T47D (cell line): Measurements from ENCODE around the gene SLC17A5.
"Not testable (repeated sequence)": the region's sequence is repeated elsewhere in the genome, so short reads cannot be mapped to it uniquely, and the experiment has no call there.

ENCODE experiments used
- DNase-seq, 2 experiments: peaks; one replicate each; pipeline versions ENCODE4 v3.0.0 to v3.0.0-alpha.2; 2011 to 2012; ENCODE audit warnings: low read depth in 1 of 2, low spot score in 1 of 2
- JUND ChIP-seq: IDR thresholded peaks from 2 replicates; pipeline ENCODE4 v1.6.1; 2012; ENCODE audit warnings: low read depth
- in situ Hi-C: cut with HindIII; loops from 2 replicates; pipeline ENCODE4 v1.10.0; 2016; ENCODE audit warnings: low sequenced_read_pairs, low pct_unique_long_range_greater_than_20kb

Gene SLC17A5

DNA sequence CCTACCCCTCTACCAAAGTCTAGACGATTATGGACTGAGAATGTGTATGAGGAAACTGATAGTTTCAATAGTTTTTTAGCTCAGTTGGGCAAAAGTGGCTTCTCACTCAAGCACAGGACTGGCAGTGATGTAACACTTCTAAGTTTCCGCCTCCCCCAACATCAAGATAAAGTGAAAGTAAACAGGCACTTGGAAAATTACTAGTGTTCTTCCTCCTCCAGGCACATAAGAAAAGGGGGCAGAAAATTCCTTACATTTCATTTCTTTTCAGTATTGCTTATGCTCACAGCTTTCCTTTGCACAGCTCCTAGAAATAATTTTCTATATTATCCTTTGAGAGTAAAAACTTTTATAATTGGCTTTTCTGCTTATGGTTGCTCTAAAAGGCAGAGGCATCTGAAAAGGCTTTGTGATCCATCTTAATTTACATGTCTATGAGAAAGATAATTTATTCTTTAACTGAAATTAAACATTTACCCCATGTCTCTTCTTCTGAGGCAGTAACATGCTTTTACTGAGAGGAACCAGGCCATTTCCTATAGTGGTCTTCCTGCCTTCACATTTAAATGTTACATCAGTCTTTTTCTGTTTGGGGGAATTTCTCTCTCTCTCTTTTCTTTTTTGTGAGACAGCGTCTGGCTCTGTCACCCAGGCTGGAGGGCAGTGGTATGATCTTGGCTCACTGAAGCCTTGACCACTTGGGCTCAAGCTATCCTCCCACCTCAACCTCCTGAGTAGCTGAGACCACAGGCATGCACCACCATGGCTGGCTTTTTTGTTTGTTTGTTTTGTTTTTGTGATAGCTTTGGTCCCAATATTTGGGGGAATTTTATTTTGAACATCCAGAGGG is 68.0 kb downstream of the SLC17A5 start:
- in situ Hi-C loops: no loop called here
- no peak for TF ChIP-seq JUND
- peak in 1 of 2 experiments; percentile 84 for DNase-seq

DNA sequence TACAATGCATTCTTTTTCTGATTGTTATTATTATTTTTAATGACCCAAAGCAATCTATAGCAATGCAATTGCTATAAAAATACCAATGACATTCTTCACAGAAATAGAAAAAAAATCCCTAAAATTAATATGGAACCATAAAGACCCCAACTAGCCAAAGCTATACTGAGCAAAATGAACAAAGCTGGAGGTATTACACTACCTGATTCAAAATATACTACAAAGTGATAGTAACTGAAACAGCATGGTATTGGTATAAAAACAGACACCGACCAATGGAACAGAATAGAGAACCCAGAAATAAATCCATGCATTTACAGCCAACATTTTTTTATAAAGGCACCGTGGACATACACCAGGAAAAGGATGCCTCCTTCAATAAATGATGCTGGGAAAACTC is 72.5 kb downstream of the SLC17A5 start:
- in situ Hi-C loops: no loop called here
- DNase-seq: no peak
- TF ChIP-seq JUND: no peak

DNA sequence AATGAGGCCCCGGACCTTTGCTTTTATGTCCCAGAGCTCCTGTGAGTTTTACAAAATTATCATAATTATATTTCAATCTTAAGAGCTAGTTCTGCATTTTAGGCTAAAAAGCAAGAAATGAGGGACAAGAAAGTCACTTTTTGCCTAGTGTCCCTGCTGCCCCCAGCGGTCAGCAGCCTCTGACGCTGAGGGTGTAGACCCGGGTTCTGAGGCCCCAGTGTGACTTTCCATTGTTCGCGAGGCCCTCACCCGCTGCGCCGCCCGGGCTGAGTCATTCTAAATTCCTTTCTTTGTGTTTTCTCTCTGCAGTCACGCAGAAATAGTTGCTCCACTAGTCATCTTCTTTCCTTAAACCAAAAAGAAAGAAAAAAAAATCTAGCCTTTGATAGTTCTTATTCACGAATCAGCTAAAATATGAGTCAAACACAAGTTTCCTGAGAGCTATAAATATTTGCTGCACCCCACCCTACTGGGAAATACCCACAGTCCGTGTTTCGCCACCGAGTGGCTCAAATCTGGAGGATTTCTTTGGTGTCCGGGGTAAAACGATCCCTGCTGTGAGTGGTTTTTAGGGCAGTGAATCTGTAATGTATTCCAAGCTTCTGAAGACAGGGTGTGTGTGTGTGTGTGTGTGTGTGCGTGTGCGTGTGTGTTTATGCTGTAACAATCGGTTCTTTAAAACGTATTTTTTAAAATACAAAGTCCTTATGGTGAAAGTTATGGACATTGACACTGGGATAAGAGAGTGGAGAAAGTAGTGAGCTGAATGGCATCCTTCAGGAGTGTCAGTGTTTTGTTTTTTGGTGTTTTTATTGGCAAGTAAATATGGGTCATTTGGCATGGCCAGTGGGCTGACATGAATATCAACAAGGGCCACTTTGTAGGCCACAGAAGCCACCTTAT is 73.3 kb downstream of the SLC17A5 start:
- no peak for TF ChIP-seq JUND
- DNase-seq: peak in 1 of 2 experiments; percentile 49
- in situ Hi-C loops: no loop called here

DNA sequence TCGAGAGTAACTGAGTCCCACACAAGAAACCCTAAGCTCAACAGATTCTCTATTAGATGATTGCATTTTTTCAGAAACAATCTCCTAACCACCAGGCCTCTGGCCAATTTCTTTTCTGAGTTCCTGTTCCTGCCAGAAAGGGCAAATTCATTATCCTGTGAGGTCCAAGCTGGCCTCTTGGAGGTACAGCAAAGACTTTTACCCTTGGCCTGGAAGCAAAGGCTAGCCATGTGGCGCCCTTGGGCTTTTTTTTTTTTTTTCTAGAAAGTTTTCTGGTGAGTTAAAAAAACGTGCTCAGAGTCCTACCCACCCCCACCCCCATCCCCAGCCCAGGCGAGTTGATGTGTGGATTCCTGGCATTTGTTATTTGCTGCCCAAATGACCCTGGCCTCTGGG is 73.9 kb downstream of the SLC17A5 start:
- no peak for TF ChIP-seq JUND
- no peak for DNase-seq
- in situ Hi-C loops: no loop called here

DNA sequence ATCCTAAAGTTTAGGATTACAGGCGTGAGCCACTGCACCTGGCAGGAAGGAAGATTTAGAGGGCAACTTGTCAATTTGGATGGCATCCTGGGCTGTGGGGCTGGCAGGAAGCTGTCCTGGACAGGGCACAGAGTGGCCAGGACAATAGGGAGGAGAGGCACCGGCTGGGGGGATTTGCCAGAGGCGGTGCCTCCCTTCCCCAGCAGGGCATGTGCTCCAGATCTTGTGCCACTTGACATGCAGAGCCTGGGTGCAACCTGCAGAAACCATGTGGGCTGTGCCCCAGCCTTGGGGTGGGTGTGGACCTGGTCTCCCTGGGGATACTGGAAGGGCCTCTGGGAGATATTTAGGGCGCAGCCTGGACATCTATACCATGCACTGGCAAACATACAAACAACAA is 74.4 kb downstream of the SLC17A5 start:
- TF ChIP-seq JUND: no peak
- in situ Hi-C loops: no loop called here

DNA sequence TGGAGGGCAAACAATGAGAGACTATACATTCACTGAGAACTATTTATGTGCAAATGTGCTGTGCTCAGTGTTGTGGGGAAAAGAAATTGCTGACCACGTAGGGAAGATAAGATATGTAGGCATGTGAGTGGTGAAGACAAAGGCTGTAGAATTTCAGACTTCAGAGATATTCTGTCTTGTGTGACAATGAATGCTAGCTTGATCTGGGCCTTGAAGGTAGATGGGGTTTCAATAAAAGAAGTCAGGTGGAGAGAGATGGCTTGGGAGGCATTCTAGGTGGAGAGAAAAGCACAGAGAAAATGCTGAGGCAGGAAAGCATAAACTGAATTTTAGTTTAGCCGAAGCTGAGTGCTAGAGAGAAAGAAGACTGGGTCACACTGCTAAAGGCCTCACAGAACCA is 76.1 kb downstream of the SLC17A5 start:
- in situ Hi-C loops: no loop called here
- no peak for TF ChIP-seq JUND

More for the DNA sequence above, 74.4 kb downstream of the SLC17A5 start:
- DNase-seq: no peak

DNA sequence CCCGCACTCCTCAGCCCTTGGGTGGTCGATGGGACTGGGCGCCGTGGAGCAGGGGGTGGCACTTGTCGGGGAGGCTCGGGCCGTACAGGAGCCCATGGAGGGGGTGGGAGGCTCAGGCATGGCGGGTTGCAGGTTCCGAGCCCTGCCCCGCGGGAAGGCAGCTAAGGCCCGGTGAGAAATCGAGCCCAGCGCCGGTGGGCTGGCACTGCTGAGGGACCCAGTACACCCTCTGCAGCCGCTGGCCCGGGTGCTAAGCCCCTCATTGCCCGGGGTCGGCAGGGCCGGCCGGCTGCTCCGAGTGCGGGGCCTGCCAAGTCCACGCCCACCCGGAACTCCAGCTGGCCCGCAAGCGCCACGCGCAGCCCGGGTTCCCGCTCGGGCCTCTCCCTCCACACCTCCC is 81.3 kb downstream of the SLC17A5 start:
- in situ Hi-C loops, DNase-seq: not testable (repeated sequence)

More for the DNA sequence above, 76.1 kb downstream of the SLC17A5 start:
- no peak for DNase-seq

DNA sequence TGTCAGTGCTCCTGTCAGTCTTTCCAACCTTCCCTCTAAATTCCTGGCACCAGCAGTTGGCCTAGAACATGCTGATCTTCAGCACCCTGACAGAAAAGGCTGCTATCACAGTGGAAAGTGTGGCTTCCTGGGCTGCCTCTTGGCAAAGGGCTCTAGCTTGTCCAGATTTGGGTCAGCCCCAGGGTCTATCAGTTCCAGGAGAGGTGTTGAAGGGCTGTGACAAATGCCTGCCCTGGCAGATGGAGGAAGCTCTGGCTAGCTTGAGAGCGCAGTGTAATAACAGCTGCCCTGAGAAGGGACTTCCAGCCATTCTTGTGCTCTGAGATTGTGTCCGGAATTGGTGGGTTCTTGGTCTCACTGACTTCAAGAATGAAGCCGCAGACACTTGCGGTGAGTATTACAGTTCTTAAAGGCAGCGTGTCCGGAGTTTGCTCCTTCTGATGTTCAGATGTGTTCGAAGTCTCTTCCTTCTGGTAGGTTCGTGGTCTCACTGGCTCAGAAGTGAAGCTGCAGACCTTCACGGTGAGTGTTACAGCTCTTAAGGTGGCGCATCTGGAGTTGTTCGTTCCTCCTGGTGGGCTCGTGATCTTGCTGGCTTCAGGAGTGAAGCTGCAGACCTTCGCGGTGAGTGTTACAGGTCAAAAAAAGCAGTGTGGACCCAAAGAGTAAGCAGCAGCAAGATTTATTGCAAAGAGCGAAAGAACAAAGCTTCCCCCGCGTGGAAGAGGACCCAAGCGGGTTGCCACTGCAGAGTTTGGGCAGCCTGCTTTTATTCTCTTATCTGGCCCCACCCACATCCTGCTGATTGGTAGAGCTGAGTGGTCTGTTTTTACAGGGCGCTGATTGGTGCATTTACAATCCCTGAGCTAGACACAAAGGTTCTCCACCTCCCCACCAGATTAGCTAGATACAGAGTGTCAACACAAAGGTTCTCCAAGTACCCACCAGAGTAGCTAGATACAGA is 82.3 kb downstream of the SLC17A5 start:
- DNase-seq, in situ Hi-C loops: not testable (repeated sequence)

DNA sequence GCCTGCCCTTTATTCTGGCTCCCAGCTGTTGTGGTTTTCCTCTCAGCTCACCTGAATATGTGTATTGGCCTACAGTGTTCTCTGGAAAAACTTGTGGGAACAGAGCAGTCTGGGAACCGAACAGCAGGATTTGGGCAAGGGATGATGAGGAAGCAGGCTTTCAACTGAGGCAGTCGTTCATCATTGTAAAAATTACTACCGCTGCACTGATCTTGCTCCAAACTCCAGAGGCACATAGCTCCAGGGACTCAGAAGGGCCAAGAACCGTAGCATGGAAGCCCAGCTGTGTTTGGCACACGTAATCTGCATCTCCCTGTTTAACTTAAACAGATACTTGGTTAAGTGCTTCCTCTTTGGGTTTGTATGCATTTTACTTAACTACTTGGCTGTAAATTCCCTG is 84.7 kb downstream of the SLC17A5 start:
- no peak for DNase-seq
- in situ Hi-C loops: no loop called here
- TF ChIP-seq JUND: no peak

DNA sequence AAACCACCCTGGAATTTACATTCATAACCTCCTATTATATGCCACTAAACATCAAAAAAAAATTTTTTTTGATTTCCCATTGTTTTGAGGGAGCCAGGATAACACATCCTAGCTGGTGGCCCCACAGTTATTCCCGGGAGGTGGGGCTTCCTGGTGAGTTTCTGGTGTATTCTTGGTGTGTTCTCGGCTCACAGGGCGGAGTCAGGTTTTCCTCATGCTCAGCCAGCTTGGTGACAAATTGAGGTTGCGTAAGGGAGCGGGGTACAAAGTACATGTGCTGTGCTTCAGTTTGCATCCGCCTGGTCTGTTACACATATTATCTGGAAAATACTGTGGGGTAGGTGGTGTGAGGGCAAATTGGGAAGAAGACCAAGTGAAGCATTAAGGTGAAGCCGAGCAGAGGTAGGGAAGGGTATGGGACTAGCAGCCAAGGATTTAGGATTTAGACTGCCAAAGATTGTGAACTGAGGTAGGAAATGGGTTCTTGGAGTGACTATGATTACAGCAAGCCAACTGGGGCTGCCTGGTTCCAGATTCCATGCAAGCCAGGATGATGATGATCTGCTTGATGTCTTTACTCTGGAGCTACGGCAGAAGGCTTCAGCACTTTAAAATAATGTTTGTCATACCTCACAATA is 86.7 kb downstream of the SLC17A5 start:
- in situ Hi-C loops: no loop called here
- DNase-seq: peak in 1 of 2 experiments; percentile 66
- no peak for TF ChIP-seq JUND

DNA sequence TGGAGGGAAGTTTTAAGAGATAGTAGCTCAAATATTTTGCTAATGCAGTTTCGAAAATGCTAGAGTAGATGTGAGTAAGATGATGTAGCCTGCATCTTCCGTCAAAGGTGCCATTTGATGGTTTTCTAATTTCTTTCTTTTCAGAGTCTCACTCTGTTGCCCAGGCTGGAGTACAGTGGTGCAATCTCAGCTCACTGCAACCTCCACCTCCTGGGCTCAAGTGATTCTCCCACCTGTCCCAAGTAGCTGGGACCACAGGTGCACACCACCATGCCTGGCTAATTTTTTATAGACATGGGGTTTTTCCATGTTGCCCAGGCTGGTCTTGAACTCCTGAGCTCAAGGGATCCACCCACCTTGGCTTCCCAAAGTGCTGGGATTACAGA is 87.3 kb downstream of the SLC17A5 start:
- DNase-seq, in situ Hi-C loops: not testable (repeated sequence)
